Activated CD8-positive, alpha-beta T cell treated with anti-CD3 and anti-CD28 coated beads for 36 hours (primary cell): ENCODE measurements around the gene CFAP410. TPM values are rescaled to one million over a fixed set of nuclear protein-coding genes. Genes with fewer than 3 reads are reported as not detected.
"Not testable (repeated sequence)": the region's sequence is repeated elsewhere in the genome, so short reads cannot be mapped to it uniquely, and the experiment has no call there.

Experiments used
- ATAC-seq: fragments of 200-7000 bp; cut with Tn5 transposase; one replicate; pipeline ENCODE4 v1.10.0; 2021; ENCODE audit warnings: mild to moderate bottlenecking, moderate library complexity
- CTCF ChIA-PET: fragments of 350-600 bp; sonication (Branson Sonifier 250); formaldehyde crosslinking; loops from one replicate; lab custom pipeline; 2021; ENCODE audit warnings: antibody characterized with exemption; lab: Charles Lee
- POLR2A ChIA-PET: fragments of 350-600 bp; sonication (Branson Sonifier 250); formaldehyde crosslinking; loops from one replicate; lab custom pipeline; 2021; ENCODE audit warnings: antibody characterized with exemption; lab: Charles Lee
- DNase-seq: peaks from one replicate; pipeline ENCODE4 v3.0.0-alpha.2; 2020
- H3K27ac Mint-ChIP-seq: one replicate; pipeline ENCODE4 v1.8.0; 2021; ENCODE audit warnings: mild to moderate bottlenecking, mixed read lengths
- H3K27me3 Mint-ChIP-seq: one replicate; pipeline ENCODE4 v1.8.0; 2021; ENCODE audit warnings: mixed read lengths
- H3K36me3 Mint-ChIP-seq: one replicate; pipeline ENCODE4 v1.8.0; 2021; ENCODE audit warnings: low read depth, mixed read lengths
- H3K4me1 Mint-ChIP-seq: one replicate; pipeline ENCODE4 v1.8.0; 2021; ENCODE audit warnings: low read depth, mixed read lengths
- H3K4me3 Mint-ChIP-seq: one replicate; pipeline ENCODE4 v1.8.0; 2021; ENCODE audit warnings: mild to moderate bottlenecking, moderate library complexity, mixed read lengths
- H3K9me3 Mint-ChIP-seq: one replicate; pipeline ENCODE4 v1.8.0; 2021; ENCODE audit warnings: mixed read lengths
- intact Hi-C: fragments of 100-400 bp; cut with micrococcal nuclease; formaldehyde crosslinking; loops from one replicate; pipeline ENCODE4 v1.10.0; 2022
- total RNA-seq, 2 experiments: library from RNA; stranded (reverse); gene quantifications; one replicate each; pipeline ENCODE4 v1.2.3, GENCODE V29; 2021
- TF ChIP-seq, protein P1 (sequence below): fragments of 200-600 bp; IDR thresholded peaks from one replicate; pipeline ENCODE4 v1.8.0; 2022; ENCODE audit warnings: antibody characterized with exemption, mild to moderate bottlenecking

Gene CFAP410
- total RNA-seq, 2 experiments from 2014 or later, result 17.2 TPM

DNA sequence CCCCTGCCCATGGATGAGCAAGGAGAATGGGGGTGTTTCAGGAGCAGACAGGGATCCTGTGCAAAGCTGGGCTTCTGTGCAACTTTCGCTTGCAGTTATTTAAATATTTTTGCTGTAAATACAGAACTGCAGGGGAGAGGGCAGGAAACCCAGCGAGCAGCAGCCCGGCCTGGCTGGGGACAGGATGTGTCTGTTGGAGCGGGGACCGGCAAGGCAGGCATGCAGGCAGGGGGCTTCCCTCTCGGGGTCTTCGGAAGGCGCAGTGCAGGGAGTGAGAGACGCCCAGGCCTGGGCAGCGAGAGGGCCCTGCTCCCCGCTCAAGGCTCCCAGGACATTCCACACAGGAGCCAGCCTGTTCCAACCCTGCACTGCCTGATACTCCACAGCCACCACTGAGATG lies 55.2 kb downstream of the CFAP410 start:
- Mint-ChIP-seq H3K4me3 (no peak overlapping the region), H3K36me3 (no peaks in the 10 kb centered on the region), H3K9me3 (no peaks in the 10 kb centered on the region), H3K27ac (no peak overlapping the region), H3K4me1 (no peaks in the 10 kb centered on the region), H3K27me3 (no peaks in the 10 kb centered on the region)
- ATAC-seq, result no peak
- ChIA-PET POLR2A (no interaction called here), CTCF (no interaction called here)
- no peak for DNase-seq
- intact Hi-C loops, result no loop called here
- TF ChIP-seq, protein P1, sequence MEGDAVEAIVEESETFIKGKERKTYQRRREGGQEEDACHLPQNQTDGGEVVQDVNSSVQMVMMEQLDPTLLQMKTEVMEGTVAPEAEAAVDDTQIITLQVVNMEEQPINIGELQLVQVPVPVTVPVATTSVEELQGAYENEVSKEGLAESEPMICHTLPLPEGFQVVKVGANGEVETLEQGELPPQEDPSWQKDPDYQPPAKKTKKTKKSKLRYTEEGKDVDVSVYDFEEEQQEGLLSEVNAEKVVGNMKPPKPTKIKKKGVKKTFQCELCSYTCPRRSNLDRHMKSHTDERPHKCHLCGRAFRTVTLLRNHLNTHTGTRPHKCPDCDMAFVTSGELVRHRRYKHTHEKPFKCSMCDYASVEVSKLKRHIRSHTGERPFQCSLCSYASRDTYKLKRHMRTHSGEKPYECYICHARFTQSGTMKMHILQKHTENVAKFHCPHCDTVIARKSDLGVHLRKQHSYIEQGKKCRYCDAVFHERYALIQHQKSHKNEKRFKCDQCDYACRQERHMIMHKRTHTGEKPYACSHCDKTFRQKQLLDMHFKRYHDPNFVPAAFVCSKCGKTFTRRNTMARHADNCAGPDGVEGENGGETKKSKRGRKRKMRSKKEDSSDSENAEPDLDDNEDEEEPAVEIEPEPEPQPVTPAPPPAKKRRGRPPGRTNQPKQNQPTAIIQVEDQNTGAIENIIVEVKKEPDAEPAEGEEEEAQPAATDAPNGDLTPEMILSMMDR, result no peak

DNA sequence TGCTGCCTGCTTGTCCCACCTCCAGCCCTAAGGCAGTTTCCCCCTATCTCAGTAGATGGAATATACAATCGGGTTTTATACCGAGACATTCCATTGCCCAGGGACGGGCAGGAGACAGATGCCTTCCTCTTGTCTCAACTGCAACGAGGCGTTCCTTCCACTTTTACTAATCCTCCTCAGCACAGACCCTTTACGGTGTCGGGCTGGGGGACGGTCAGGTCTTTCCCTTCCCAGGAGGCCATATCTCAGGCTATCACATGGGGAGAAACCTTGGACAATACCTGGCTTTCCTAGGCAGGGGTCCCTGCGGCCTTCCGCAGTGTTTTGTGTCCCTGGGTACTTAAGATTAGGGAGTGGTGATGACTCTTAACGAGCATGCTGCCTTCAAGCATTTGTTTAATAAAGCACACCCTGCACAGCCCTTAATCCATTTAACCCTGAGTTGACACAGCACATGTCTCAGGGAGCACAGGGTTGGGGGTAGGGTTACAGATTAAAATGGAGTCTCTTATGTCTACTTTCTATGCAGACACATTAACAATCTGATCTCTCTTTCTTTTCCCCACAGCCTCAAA lies 55.9 kb downstream of the CFAP410 start:
- DNase-seq, CTCF ChIA-PET: not testable (repeated sequence)

DNA sequence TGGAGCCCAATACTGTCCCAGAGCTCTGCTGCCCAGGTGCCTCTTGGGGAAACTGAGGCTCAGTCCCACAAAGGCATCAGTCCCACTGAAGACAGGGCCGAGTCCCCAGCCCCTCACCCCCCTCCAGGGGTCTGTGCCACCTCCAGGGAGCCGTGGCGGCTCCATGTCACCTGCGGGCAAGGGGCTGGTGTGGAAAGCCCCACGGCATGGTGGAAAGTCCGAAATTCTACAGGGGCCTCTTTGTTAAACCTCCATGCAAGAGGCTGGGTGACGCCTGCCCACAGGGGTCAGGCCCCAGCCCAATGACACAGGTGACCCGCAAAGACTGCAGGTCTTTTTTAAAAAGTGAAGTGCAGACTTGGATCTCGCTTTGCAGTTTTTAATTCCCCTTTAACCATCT lies 56.8 kb downstream of the CFAP410 start:
- ATAC-seq, result no peak
- Mint-ChIP-seq H3K4me1 (no peaks in the 10 kb centered on the region), H3K27me3 (no peaks in the 10 kb centered on the region), H3K36me3 (no peaks in the 10 kb centered on the region), H3K4me3 (no peak overlapping the region), H3K9me3 (no peaks in the 10 kb centered on the region), H3K27ac (no peak overlapping the region)
- intact Hi-C loops, result no loop called here
- POLR2A ChIA-PET, result no interaction called here
- DNase-seq, result no peak
- TF ChIP-seq, protein P1, result no peak
- CTCF ChIA-PET, result no interaction called here

More for the DNA sequence above, 55.9 kb downstream of the CFAP410 start:
- H3K9me3 Mint-ChIP-seq, POLR2A ChIA-PET, intact Hi-C loops, H3K27me3 Mint-ChIP-seq, H3K4me3 Mint-ChIP-seq, H3K27ac Mint-ChIP-seq, H3K4me1 Mint-ChIP-seq, H3K36me3 Mint-ChIP-seq, ATAC-seq: not testable (repeated sequence)

DNA sequence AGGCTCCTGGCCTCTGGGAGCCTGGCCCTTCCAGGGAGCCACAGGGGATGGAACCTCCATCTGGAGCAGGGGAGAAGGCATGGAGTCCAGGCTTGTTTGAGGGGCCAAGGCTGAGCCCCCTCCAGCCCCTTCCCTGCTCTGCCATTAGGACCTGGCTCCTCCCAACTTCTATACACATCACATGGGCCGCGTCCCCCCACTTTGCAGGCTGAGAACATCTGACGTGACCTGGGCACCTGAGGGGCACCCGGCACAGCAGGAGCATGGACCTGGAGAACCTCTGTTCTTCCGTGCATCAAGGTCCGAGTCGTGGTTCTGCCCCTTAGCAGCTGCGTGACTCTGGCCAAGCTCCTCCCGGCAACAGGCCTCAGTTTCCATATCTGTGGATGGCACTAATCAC lies 57.4 kb downstream of the CFAP410 start:
- H3K4me1 Mint-ChIP-seq, result no peaks in the 10 kb centered on the region
- ATAC-seq, result no peak

DNA sequence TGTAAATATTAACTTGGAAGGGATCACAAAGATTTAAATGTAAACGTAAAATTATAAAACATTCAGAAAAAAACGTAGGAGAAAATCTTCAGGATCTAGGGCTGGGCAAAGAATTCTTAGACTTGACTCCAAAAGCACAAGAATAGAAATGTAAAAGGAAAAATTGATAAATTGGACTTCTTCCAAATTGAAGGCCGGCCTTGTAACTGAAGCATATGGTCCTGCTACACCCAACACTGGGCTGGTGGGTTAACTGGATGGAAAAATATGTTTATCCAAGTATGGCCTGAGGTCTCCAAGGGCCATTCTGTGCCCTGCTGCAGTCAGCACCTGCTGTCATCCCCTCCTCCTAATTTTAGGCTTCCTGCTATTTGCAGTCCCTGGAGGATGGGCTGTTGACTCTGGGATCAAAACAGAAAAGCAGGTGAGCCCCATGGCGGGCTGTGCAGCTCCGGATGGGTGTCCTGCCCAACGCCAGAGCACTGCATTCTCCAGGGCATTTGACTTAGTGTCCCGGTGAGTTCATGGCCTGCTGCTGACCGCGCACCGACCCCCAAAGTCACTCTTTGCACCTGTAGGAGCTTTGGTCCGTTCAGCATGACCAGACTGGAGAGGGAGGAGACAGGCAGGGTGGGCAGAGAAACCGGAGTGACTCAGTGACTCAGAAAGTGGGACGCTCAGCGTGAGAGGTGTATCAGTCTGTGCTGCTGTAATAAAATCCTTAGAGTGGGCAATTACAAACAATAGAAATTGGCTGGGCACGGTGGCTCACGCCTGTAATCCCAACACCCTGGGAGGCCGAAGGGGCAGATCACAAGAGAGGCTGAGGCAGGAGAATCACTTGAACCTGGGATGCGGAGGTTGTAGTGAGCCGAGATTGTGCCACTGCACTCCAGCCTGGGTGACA lies 59.6 kb downstream of the CFAP410 start:
- ChIA-PET CTCF (no interaction called here), POLR2A (no interaction called here)
- H3K27me3 Mint-ChIP-seq, result no peaks in the 10 kb centered on the region
- H3K9me3 Mint-ChIP-seq, result no peaks in the 10 kb centered on the region
- intact Hi-C loops, result no loop called here
- no peaks in the 10 kb centered on the region for H3K4me1 Mint-ChIP-seq
- TF ChIP-seq, protein P1, result no peak
- DNase-seq, result no peak
- H3K4me3 Mint-ChIP-seq, result no peak overlapping the region
- ATAC-seq, result no peak
- no peaks in the 10 kb centered on the region for H3K36me3 Mint-ChIP-seq
- H3K27ac Mint-ChIP-seq, result no peak overlapping the region

More for the DNA sequence above, 57.4 kb downstream of the CFAP410 start:
- TF ChIP-seq, protein P1, result no peak
- Mint-ChIP-seq H3K27ac (no peak overlapping the region), H3K4me3 (no peak overlapping the region), H3K27me3 (no peaks in the 10 kb centered on the region), H3K9me3 (no peaks in the 10 kb centered on the region), H3K36me3 (no peaks in the 10 kb centered on the region)
- DNase-seq, result no peak
- ChIA-PET CTCF (no interaction called here), POLR2A (no interaction called here)
- intact Hi-C loops, result no loop called here

Other genes with a start within 250 kb of the CFAP410 start
- 10 to 100 TPM in 1 of 2 experiments, 1 to 10 TPM in 1; 9.3 to 10.1 TPM for gene PWP2, start 232.0 kb downstream of the CFAP410 start, total RNA-seq
- gene GATD3, start 205.7 kb downstream of the CFAP410 start, total RNA-seq, result 10 to 100 TPM; 10.3 to 11.8 TPM
- 1 to 10 TPM; 5.4 to 5.9 TPM for gene ICOSLG, start 98.4 kb downstream of the CFAP410 start, total RNA-seq
- gene DNMT3L, start 77.5 kb downstream of the CFAP410 start, total RNA-seq, result not detected
- not detected for gene AIRE, start 53.5 kb downstream of the CFAP410 start, total RNA-seq
- gene PFKL, start 39.3 kb downstream of the CFAP410 start, total RNA-seq, result 100 to 1,000 TPM; 188 to 200 TPM
- gene TRPM2, start 14.2 kb upstream of the CFAP410 start, total RNA-seq, result 1 to 10 TPM; 2.6 to 3.7 TPM
- gene LRRC3, start 116.1 kb upstream of the CFAP410 start, total RNA-seq, result 1 to 10 TPM; 1.8 to 1.9 TPM
- not detected for gene KRTAP10-1, start 200.8 kb upstream of the CFAP410 start, total RNA-seq
- not detected for gene KRTAP10-2, start 212.1 kb upstream of the CFAP410 start, total RNA-seq
- gene KRTAP10-3, start 219.4 kb upstream of the CFAP410 start, total RNA-seq, result not detected
- gene KRTAP10-4, start 234.3 kb upstream of the CFAP410 start, total RNA-seq, result not detected
- not detected for gene KRTAP10-5, start 241.2 kb upstream of the CFAP410 start, total RNA-seq